ENCODE data around the gene ITGB5. TPM values are rescaled to one million over a fixed set of nuclear protein-coding genes. Genes with fewer than 3 reads are reported as not detected.

The ITGB5 gene
- total RNA-seq, 2 experiments from 2014 or later, result not detected

GRCh38 chr3:124770336-124771082 lies 116.7 kb downstream of the ITGB5 start:
- Histone ChIP-seq H3K9me2 (ENCODE audit: insufficient read depth, low read length) (no peaks in the 10 kb centered on the region), H3K4me2 (ENCODE audit: low read length) (no peak overlapping the region), H3K27ac (ENCODE audit: low read depth, low read length, poor library complexity, severe bottlenecking) (no peak overlapping the region), H3K36me3 (ENCODE audit: insufficient read depth, low read length) (no peaks in the 10 kb centered on the region), H2AFZ (ENCODE audit: low read length) (no peak overlapping the region), H4K20me1 (ENCODE audit: insufficient read depth, low read length) (no peaks in the 10 kb centered on the region), H3K4me1 (ENCODE audit: insufficient read depth, low read length, poor library complexity, severe bottlenecking) (no peaks in the 10 kb centered on the region), H3K9me3 (ENCODE audit: low read length) (no peaks in the 10 kb centered on the region), H3K4me3 (ENCODE audit: low read depth, low read length, poor library complexity, severe bottlenecking) (no peak overlapping the region), H3K79me2 (ENCODE audit: insufficient read depth, low read depth, low read length) (no peaks in the 10 kb centered on the region)
- intact Hi-C loops (cut with micrococcal nuclease; ENCODE audit: unreplicated experiment), result no loop called here
- BruUV-seq (replicated peaks), result no TSS peak
- ChIA-PET POLR2A (interaction anchor here (0.9 kb wide), 2 partner anchors 9 to 13 kb away, joined by 3 read pairs; no protein-coding TSS in a partner anchor), CTCF (ENCODE audit: unreplicated experiment) (no interaction called here)
- TF ChIP-seq CTCF (conservative IDR thresholded peaks at IDR 0.05; ENCODE audit: low read length) (no peak), EZH2phosphoT487 (IDR thresholded peaks at IDR 0.05; ENCODE audit: borderline replicate concordance, low read depth, low read length) (no peak)
- no peak for DNase-seq (ENCODE audit: low spot score)

GRCh38 chr3:124769462-124769861 lies 117.7 kb downstream of the ITGB5 start:
- CTCF ChIA-PET (ENCODE audit: unreplicated experiment), result no interaction called here

More at GRCh38 chr3:124769462-124769861, 117.7 kb downstream of the ITGB5 start:
- Histone ChIP-seq H3K79me2 (ENCODE audit: insufficient read depth, low read depth, low read length) (no peaks in the 10 kb centered on the region), H3K4me2 (ENCODE audit: low read length) (no peak overlapping the region), H3K9me2 (ENCODE audit: insufficient read depth, low read length) (no peaks in the 10 kb centered on the region), H3K36me3 (ENCODE audit: insufficient read depth, low read length) (no peaks in the 10 kb centered on the region), H3K9me3 (ENCODE audit: low read length) (no peaks in the 10 kb centered on the region), H3K4me3 (ENCODE audit: low read depth, low read length, poor library complexity, severe bottlenecking) (no peak overlapping the region), H3K4me1 (ENCODE audit: insufficient read depth, low read length, poor library complexity, severe bottlenecking) (no peaks in the 10 kb centered on the region), H3K27ac (ENCODE audit: low read depth, low read length, poor library complexity, severe bottlenecking) (no peak overlapping the region), H4K20me1 (ENCODE audit: insufficient read depth, low read length) (no peaks in the 10 kb centered on the region), H2AFZ (ENCODE audit: low read length) (no peak overlapping the region)
- no peak for TF ChIP-seq EZH2phosphoT487 (IDR thresholded peaks at IDR 0.05; ENCODE audit: borderline replicate concordance, low read depth, low read length)
- no peak for TF ChIP-seq CTCF (conservative IDR thresholded peaks at IDR 0.05; ENCODE audit: low read length)
- DNase-seq (ENCODE audit: low spot score), result no peak
- POLR2A ChIA-PET, result no interaction called here
- BruUV-seq (replicated peaks), result no TSS peak
- intact Hi-C loops (cut with micrococcal nuclease; ENCODE audit: unreplicated experiment), result loop anchor here (10.0 kb wide), 1 partner anchor 815 kb away; no protein-coding TSS in a partner anchor
